HG03342 (cell line): ENCODE results near the gene PRKCZ.
"Not testable (repeated sequence)": the region's sequence is repeated elsewhere in the genome, so short reads cannot be mapped to it uniquely, and the experiment has no call there.

Experiments
- ATAC-seq: cut with Tn5 transposase; IDR thresholded peaks from one replicate; pipeline ENCODE4 v1.9.1; 2021; ENCODE audit warnings: mild to moderate bottlenecking, moderate library complexity; ENCODE audit not compliant: unreplicated experiment

PRKCZ gene

GRCh38 chr1:2147869-2148268 lies 97.7 kb downstream of the PRKCZ start:
- not testable (repeated sequence) for ATAC-seq

GRCh38 chr1:2148691-2149090 lies 98.5 kb downstream of the PRKCZ start:
- ATAC-seq = no peak

DNA sequence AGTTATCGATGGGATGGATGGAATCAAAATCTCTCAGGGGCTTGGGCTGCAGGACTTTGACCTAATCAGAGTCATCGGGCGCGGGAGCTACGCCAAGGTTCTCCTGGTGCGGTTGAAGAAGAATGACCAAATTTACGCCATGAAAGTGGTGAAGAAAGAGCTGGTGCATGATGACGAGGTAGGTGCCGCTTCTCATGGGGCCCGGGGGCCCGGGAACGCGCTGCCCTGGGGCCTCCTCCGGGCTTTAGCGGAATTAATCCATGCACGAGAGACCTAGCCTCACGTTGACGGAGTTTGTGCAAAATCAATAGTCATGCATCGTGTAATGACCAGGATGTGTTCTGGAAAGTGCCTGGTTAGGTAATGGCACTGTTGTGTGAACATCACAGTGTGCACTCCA lies 100.6 kb downstream of the PRKCZ start:
- no peak for ATAC-seq

GRCh38 chr1:2151252-2151651 lies 101.0 kb downstream of the PRKCZ start:
- ATAC-seq = no peak

GRCh38 chr1:2151911-2152310 lies 101.7 kb downstream of the PRKCZ start:
- ATAC-seq = no peak

DNA sequence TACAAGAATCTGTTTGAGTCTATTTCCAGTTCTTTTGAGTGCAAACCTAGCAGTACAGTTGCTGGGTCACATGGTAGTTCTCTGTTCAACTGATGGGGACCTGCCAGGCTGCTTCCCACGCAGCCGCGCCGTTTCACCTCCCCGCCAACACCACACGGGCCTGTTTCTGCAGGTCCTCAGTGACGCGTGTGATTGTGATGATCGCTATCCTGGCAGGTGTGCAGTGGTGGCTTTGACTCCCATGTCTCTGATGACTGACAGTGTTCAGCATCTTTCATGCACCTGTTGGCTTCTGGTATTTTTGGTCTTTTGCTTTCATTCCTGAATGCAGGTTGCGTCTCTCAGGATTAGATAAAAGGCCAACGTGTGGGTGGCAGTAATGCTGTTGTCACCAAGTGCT lies 102.7 kb downstream of the PRKCZ start:
- ATAC-seq = no peak

DNA sequence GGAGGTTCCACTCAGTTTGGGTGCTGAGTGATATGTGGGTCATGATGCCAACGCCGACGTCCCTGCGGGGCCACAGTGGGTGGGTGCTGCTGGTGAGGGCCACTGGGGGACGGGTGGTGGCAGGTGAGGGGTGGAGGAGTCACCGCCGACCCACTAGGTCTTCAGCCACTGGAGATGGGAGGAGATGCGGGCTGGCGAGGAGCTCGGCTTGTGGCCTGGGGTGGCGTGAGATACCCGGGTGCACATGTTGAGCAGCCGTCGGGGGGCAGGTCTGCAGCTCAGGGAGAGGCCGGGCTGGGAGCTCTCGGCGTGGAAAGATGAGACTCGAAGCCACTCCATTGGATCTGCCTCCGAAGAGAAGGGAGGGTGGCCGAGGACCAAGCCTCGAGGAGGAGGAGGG lies 103.8 kb downstream of the PRKCZ start:
- no peak for ATAC-seq

DNA sequence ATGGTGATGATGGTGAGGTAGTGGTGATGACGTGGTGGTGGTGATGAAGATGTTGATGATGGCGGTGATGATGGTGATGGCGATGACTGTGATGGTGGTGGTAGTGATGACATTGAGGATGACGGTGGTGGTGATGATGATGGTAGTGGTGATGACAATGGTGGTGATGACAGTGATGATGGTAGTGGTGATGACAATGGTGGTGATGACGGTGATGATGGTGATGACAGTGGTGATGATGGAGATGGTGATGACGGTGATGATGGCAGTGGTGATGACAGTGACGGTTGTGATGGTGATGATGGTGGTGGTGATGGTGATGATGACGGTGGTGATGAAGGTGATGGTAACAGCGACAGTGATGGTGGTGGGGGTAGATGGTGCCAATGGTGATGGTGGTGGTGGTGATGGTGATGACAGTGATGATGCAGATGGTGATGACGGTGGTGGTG lies 105.0 kb downstream of the PRKCZ start:
- ATAC-seq = no peak

DNA sequence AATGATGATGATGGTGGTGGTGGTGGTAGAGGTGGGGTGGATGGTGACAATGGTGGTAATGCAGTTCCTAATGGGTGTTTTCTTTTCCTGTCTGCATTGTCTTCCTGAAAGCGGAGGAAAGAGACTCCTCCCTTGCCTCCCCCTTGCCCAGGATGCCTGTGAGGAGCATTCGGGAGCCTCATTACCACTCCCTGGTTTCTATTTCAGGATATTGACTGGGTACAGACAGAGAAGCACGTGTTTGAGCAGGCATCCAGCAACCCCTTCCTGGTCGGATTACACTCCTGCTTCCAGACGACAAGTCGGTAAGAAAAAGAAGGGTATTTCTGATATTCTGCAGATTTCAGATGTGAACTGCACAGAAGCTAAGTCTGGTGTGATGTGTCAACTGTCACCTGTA lies 105.6 kb downstream of the PRKCZ start:
- no peak for ATAC-seq

- ATAC-seq = no peak
These were observed 106.7 kb downstream of the PRKCZ start for GRCh38 chr1:2156866-2157265.

- ATAC-seq = no peak
These were observed 107.6 kb downstream of the PRKCZ start for GRCh38 chr1:2157856-2158255.

- no peak for ATAC-seq
These were observed 108.1 kb downstream of the PRKCZ start for GRCh38 chr1:2158272-2158671.

- ATAC-seq = no peak
These were observed 108.9 kb downstream of the PRKCZ start for GRCh38 chr1:2159124-2159523.

GRCh38 chr1:2160451-2161300 lies 110.5 kb downstream of the PRKCZ start:
- ATAC-seq = no peak

DNA sequence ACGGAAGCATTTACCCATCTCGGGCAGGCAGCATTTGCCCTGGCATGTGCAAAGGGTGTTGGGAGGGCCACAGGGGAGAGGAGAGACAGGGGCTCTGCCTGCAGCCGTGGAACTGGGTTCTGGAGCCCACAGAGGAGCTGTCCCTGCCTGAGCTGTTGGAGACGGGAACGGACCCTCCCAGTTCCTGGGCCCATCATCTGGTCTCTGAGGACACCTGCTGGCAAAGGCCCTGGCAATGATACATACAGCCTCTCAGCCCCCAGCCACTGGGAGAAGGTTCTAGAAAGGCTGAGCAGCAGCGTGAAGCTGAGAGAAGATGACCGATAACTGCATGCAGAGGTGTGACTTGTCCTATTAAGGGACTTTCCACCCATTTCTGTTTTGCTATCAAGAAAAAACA lies 113.0 kb downstream of the PRKCZ start:
- ATAC-seq = no peak

DNA sequence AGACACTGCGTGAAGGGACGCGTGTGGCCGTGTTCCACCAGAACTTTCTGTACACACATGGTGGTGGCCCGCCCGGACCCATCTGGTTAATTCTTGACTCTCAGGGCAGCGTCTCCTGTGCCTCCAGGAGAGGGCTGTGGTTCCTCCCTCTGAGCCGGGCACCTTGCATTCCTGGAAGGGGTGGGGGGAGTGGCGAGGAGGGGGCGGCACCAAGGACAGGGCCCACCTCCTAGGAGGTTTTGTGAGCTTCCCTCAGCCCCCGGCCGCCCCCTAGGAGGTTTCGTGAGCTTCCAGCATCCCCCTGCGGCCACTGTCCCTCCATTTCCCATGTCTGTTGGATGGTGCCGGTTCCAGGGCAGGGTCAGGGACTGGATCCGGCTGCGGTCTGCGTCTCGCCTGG lies 115.4 kb downstream of the PRKCZ start:
- ATAC-seq = no peak

GRCh38 chr1:2166254-2166653 lies 116.0 kb downstream of the PRKCZ start:
- no peak for ATAC-seq

DNA sequence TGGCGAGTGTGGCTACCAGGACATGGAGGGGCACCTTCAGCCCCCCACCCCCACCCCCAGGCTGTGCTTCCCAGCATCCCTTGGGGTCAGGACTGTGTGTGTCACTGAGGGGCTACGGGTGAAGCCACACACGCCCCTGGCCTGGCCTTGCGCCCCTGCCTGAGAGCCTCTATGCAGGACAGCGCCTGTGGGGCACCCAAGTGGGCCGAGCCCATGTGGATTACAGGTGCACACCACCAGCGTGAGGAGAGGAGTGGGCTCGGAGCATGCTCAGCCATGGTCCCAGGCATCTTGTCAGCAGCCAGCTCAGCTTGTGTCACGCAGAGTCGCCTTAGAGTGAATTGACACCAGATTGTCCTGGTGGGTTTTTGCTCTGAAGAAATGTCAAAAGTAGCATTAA lies 116.5 kb downstream of the PRKCZ start:
- no peak for ATAC-seq

- ATAC-seq = no peak
These were observed 117.9 kb downstream of the PRKCZ start for GRCh38 chr1:2168090-2168489.

GRCh38 chr1:2168535-2168934 lies 118.3 kb downstream of the PRKCZ start:
- no peak for ATAC-seq

DNA sequence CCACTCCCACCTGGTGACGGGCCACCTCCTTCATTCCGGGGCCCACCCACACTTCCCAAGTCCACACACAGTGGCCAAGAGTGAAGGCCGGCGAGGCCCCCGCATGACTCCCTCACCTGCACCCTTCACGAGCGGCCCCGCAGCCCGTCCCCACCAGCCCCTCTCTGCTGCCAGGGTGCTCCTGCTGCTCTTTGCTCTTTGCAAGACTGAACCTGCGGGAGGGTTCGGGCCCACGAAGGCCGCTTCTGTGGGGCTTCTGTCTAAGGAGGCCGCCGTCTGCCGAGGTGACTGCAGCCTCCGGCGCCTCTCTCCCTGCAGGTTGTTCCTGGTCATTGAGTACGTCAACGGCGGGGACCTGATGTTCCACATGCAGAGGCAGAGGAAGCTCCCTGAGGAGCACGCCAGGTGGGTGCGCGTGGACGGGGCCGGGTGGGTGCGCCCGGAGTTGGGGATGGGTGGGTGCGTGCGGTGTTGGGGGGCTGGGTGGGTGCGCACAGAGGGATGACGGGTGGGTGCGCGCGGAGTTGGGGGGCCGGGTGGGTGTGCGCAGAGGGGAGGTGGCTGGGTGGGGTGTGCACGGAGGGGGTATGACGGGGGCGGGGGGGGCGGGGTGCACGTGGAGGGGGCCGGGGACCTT lies 119.1 kb downstream of the PRKCZ start:
- no peak for ATAC-seq

DNA sequence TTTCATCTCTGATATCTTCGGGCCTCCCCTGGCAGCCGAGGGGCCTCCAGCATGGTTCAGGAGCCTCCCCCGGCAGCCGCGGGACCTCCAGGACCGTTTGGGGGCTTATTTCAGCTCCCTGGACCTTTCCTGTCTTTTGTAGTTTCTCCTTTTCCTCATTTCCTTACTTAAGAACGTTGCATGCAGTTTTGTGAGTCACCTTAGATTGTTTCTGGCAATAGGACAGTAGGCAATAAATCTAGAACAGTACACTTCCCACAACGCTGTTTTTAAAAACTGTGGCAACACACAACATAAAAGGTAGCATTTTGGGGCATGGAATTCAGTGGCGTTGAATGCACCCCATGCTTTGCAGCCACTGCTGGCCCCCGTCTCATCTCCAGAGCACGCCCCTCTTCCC lies 120.0 kb downstream of the PRKCZ start:
- ATAC-seq = no peak
